Measurements from ENCODE around the gene LALBA. TPM values are rescaled to one million over a fixed set of nuclear protein-coding genes. Genes with fewer than 3 reads are reported as not detected.

The LALBA gene
- total RNA-seq, result not detected

GRCh38 chr12:48569946-48570345, at the start of gene LALBA:
Gene LALBA, minus strand, starts transcription at chr12:48570046. Its CDS starts 26 bp downstream, at chr12:48570020.

GRCh38 chr12:48525332-48525731, 44.5 kb downstream of the LALBA start, which contains the start of gene OR8S1:
Gene OR8S1, plus strand, starts transcription at chr12:48525632. Its CDS starts 0 bp downstream, at chr12:48525632.

Other genes starting within 250 kb of the LALBA start
- gene ZNF641, start 219.1 kb downstream of the LALBA start, total RNA-seq, result 49.5 TPM
- gene ANP32D, start 97.5 kb downstream of the LALBA start, total RNA-seq, result not detected
- gene C12orf54, start 87.5 kb downstream of the LALBA start, total RNA-seq, result not detected
- not detected for gene OR8S1, start 44.4 kb downstream of the LALBA start, total RNA-seq
- 115 TPM for gene KANSL2, start 112.2 kb upstream of the LALBA start, total RNA-seq
- 57.9 TPM for gene CCNT1, start 146.7 kb upstream of the LALBA start, total RNA-seq
- 70.1 TPM for gene ADCY6, start 219.0 kb upstream of the LALBA start, total RNA-seq
- gene CACNB3, start 248.4 kb upstream of the LALBA start, total RNA-seq, result 67.6 TPM